ENCODE results near the gene KIAA1549. TPM values are rescaled to one million over a fixed set of nuclear protein-coding genes. Genes with fewer than 3 reads are reported as not detected.

KIAA1549 gene
- total RNA-seq, 1 donor from 2014 or later = 0.45 TPM

DNA sequence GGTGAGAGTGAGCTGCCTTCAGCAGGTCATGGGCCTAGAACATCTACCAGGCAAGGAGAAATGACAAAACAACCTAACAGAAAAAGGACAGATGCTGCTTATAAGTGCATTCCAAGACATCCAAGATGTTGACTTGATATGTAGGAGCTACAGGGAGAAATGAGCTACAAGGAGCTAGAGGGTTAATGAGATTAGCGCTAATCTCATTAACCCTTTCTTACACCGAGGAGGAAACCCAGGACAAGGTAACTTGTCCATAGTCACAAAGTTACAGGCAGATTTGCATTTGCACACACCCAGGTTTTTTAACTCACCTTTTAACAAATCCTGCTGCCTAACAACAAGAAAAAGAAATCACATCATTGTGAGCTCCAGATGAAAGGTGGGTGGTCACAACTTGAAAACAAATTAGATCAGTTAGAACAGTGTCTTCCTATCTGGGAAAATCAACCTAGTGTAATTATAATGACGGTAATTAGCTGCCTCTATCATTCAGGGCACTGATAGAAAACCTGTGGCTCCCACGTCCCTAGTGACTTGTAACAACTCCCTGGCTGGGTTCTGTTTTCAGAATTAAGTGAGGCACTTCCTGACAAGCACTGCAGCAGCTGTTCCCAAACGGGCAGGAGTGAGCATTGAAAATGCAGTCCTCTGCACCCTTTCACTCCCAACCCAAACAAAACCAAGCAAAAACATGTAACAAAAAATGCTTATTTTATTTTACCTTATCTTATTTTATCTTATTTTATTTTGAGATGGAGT lies 5.7 kb downstream of the KIAA1549 start:
- intact Hi-C loops (cut with micrococcal nuclease) = no loop called here

DNA sequence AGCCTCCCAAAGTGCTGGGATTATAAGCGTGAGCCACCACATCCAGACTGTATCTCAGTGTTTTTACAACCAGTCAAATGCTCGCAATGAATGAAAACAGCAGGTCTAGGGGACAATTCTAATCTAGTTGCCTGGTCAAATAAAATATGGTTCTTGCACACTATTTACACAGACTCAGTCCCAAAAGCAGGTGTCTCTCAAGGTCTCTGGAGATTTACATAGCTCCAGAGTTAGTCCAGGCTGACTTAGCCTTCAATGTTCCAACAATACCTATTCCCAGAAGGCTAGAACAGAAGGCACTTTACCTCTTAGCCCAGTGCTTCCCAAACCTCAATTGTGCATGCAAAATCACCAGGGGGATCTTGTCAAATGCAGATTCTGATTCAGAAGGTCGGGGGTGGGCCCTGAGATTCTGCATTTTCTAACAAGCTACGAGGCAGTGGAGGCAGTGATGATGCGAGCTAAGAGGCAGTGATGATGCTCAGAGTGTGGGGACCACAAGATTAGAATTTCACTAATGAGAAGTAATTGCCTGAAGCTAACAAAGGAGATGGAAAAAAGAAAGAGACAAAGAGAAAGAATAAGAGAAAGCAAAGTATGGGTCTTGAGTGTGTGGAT lies 6.4 kb downstream of the KIAA1549 start:
- intact Hi-C loops (cut with micrococcal nuclease) = no loop called here

DNA sequence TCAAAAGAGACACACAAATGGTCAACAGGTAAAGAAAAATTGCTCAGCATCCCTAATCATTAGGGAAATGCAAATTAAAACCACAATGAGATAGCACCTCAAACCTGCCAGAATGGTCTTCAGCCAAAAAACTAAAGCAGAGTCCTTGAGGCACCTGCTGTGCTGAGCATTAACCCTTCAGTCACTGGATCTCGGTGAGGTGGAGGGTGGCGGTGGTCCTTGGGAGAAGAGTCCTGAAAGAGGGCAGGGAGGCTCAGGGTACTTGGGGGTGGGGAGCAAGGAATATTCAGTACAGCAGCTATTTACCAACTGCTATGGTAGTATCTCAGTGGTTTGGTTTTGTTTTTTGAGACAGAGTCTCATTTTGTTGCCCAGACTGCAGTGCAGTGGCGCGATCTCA lies 7.1 kb downstream of the KIAA1549 start:
- intact Hi-C loops (cut with micrococcal nuclease) = no loop called here

DNA sequence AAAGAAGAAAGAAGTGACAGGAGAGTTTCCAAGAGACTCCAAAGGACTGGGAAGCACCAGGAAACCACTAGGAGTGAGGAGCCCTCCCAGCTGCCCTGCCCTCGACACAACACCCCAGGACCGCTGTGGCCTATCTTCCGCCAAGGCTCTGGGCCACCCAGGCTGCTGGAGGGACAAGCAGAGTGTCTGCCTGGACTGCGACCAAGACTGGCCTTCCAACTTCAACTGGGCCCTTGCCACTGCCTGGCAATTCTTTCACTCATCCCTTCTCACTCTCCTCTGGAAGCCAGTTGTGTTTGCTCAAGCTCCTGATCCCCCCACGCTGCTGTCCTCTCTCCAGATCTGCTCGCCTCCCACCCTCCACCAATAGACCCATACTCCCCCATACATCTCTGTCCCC lies 10.2 kb downstream of the KIAA1549 start:
- intact Hi-C loops (cut with micrococcal nuclease) = no loop called here

DNA sequence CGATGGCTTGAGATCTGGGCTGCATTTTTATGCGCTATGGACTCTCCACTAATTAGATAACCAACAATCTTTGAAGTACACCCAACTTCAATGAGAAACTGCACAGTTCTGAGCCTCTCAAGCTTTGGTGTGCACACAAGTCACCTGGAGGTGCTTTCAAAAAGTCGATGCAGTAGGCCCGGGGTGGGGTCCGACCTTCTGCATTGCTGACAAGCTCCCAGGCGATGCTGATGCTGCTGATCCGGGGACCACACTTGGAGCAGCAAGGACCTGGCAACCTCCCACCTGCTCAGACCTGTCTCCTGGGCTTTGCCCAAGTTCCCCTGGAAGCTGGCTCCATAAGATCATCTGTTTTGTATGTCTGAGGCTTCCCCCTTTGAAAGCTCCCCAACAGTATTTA lies 10.7 kb downstream of the KIAA1549 start:
- intact Hi-C loops (cut with micrococcal nuclease) = no loop called here

DNA sequence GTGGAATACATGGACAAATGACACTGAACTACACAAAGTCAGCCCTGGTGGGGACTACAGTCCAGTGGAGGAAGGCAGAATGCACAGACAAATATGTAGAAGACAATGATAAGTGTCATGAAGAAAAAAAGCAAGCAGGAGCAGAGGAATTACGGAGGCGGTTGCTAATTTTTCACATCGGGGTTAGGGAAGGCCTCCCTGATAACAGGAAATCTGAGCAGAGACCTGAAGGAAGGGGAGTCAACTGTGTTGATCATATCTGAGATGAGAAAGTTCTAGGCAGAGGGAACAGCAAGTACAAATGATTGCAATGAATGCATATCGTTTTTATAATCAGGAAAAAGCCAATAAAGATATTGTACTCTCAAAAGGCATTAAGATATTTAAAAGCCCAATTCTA lies 14.0 kb downstream of the KIAA1549 start:
- intact Hi-C loops (cut with micrococcal nuclease) = no loop called here

DNA sequence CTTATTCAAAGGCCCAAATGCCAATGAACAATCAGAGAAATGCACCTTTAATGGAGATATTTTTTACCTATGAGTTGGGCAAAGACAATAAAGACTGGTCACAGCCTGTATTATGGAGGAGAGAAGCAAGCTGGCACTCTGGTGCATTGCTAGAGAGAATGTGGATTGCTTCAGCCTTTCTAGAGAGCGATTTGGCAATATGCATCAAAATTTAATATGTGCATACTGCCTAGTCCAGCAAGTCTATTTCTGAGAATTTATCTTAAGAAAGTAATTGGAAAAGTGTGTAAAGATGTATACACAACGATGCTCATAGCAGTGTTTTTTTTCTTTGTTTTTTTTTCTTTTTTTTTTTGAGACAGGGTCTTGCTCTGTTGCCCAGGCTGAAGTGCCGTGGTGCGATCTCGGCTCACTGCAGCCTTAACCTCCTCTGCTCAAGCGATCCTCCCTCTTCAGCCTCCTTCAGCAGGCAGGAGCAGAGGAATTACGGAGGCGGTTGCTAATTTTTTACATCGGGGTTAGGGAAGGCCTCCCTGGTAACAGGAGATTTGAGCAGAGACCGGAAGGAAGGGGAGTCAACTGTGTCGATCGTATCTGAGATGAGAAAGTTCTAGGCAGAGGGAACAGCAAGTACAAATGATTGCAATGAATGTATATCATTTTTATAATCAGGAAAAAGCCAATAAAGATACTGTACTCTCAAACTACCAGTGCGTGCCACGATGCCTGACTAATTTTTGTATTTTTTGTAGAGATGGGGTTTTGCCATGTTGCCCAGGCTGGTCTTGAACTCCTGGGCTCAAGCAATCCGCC lies 16.4 kb downstream of the KIAA1549 start:
- intact Hi-C loops (cut with micrococcal nuclease) = no loop called here

DNA sequence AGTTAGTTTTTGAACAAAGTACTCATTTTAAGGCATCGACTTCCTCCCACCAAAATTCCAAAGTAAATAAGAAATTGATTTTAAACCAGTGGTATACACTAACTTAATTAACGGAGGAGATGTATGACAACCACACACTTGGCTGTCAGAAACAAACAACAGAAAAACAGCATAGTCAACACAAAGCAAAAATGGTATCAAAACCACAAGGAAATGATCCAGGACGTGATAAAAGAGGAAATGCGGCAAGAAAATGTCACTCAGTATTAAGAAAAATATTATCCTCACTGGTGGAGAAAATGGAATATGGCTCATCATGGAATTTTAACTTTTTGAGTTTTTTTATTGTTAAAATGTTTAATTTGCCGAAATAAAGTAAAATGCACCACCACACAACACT lies 17.5 kb downstream of the KIAA1549 start:
- intact Hi-C loops (cut with micrococcal nuclease) = no loop called here

DNA sequence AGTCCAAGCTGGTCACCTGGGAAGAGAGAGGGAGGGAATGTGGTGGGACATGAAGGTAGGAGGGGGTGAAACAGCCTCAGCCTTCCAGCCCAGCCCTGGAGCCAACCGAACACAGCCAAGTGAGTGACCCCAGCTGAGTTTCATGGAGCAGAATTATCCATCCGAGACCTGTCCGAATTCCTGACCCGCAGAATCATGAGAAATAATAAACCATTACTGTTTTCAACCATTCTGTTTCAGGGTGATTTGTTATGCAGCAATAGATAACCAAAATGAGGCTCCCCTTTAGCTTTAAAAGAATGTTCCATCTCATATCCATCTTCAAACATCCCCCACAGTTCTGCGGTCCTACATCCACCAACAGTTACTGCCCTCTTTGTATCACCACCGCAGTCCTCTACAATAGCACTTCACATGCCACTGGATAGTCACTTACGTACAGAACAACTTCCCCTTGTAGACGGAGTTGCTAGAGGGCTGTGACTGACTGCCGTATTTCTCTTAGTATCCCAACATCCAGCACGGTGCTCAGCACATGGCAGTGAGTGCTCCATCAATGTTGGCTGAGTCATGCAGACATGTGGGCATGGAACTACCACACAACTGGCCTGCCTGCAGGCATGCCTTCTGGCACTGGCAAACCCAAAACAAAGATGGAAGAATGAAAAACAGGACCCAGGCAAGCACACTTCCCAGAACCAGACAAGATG lies 18.5 kb downstream of the KIAA1549 start:
- intact Hi-C loops (cut with micrococcal nuclease) = no loop called here

DNA sequence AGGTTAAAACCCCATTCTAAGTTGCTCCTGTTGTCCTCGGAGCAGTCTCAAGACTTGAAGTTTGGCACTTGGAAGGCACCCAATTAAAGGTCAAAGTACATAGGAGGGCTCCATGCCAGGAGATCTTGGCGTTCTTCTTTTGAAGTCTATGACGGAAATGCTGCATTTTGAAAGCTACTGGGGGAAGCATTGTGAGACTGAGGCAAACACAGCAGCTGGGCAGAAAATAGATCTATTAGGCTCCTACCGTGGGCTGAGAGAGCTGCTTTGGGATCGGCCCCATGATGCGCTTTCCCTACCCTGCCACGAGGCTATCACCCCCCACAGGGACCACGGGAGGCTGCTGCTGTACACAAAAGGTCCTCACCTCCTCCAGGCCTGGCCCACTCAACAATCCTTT lies 20.0 kb downstream of the KIAA1549 start:
- intact Hi-C loops (cut with micrococcal nuclease) = no loop called here

DNA sequence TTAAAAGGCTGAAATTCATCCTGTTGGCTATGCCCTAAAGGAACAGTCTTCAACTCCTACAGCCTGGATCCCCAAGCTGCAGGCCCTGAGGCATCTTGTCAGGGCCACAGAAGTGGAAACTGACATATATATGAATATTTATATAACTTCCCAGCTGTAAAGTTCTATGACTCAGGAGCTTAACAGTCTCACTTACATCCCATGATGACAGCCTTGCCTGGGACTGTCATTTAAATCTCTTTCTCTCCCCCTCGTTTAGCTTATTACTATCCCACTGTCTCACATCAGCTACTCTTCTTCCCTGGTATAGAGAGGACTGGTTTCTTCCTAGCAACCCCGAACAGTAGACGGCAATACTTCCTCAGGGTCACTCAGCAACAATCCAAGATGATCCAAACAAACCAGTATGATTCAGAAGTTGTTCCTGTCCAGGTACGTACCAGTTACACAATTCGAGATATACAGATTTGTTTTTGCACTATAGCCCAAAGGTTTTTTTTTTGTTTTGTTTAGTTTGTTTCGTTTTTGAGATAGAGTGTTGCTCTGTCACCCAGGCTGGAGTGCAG lies 22.7 kb downstream of the KIAA1549 start:
- intact Hi-C loops (cut with micrococcal nuclease) = no loop called here

DNA sequence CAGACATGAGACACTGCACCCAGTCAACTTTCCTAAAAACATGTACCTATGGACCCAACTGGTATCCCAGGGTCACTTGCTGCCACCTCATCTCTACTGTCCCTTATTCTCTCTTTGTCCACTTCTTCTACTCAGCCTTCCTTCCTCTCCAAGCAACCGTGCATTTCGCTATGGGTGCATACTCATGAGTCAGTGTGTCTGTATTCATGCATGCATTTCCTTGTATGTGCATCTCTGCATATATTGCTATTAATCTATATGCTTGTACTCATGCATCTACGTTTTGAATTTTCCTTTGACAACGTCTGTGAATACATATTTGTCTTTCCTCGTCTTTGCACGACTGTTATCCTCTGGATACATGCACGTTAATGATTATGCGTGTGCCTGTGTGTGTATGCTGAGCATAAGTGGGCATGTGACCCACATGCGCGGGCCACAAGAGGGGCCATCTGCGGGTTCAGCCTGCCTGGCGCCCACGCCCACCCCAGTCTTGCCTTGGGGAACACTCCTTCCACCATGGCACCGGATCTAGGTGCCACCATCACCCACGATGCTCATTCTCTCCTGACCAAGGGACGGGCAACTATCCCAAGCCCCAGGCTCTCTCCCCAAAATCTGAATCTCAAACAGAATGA lies 23.3 kb downstream of the KIAA1549 start:
- intact Hi-C loops (cut with micrococcal nuclease) = no loop called here

DNA sequence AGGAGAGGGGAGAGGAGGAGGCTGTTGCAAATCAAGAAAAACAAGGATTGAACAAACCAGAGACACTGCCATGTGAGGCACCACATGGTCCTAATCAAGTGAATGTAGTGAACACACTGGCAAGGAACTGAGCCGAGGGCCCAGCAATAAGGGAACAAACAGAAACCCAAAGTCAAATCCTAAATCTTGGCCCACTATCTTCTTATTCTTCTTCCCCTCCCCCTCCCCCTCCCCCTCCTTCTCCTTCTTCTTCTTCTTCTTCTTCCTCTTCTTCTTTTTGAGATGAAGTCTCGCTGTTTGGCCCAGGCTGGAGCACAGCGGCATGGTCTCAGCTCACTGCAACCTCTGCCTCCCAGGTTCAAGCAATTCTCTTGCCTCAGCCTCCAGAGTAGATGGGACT lies 24.0 kb downstream of the KIAA1549 start:
- intact Hi-C loops (cut with micrococcal nuclease) = no loop called here

DNA sequence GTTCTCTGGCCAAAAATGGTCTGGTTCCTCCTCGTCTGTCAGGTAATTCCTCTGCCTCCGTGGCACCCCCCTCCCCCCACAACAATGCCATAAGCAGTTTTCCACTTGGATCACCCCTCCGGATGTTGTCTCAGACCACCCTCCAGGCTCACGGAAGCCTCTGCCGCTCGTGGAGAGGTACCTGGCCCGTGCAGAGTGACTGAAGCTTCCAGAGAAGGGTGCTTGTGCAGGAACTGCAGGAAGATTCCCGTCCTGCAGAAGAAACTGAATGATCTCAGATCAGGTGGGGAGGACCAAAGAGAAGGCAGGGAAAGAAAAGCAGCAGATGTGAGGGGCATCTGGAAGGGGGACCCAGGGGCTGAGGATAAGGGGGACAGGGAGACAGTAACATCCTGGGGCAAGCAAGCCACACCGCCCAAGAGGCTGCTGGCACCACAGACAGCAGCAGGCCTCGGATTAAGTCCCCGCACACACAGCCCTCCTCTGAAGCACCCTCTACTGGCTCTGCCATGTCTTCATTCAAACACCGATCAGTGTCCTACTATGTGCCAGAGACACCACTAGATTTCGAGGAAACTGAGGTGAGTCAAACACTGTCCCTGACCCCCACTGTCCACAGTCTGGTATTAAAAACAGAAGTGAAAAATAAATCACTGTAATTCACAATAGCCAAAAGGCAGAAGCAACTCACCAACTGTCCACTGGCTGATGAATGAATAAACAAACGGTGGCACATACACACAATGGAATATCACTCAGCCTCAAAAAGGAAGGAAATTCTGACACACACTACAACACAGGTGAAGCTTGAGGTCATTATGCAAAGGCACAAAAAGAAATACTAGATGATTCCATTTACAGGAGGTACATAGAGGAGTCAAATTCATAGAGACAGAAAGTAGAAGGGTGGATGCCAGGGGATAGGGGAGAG lies 26.4 kb downstream of the KIAA1549 start:
- intact Hi-C loops (cut with micrococcal nuclease) = no loop called here

DNA sequence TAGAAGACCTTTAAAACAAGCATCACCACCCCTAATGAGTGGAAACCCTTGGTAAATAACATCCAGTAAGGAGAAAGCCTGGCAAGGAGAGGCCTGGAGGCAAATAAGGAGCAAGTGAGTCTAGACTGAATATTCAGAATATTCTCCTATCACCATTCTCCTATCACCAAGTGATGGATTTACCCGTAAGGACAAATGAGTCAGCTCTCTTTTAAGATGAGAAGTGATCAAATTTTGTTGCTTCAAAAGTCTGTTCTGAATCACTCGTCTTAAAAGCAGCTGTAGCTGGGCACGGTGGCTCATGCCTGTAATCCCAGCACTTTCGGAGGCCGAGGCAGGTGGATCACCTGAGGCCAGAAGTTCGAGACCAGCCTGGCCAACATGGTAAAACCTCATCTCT lies 28.4 kb downstream of the KIAA1549 start:
- intact Hi-C loops (cut with micrococcal nuclease) = no loop called here

DNA sequence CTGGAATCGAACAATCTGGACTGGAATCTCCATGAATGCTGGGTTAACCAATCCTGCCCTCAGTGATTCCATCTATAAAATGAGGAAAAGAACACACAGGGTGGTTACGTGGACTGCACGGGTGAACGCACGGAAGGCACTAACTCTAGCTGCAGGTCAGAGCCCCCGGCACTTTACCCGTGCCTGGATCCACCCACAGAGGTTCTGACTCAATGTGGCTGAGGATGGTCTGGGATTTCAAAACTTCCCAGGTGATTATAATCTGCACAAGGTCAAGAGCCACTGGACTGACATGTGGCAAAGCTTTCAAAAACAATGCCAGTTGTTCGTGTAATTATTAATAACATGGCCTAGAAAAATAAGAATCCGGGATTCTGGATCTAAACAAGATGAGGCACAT lies 29.2 kb downstream of the KIAA1549 start:
- intact Hi-C loops (cut with micrococcal nuclease) = no loop called here

DNA sequence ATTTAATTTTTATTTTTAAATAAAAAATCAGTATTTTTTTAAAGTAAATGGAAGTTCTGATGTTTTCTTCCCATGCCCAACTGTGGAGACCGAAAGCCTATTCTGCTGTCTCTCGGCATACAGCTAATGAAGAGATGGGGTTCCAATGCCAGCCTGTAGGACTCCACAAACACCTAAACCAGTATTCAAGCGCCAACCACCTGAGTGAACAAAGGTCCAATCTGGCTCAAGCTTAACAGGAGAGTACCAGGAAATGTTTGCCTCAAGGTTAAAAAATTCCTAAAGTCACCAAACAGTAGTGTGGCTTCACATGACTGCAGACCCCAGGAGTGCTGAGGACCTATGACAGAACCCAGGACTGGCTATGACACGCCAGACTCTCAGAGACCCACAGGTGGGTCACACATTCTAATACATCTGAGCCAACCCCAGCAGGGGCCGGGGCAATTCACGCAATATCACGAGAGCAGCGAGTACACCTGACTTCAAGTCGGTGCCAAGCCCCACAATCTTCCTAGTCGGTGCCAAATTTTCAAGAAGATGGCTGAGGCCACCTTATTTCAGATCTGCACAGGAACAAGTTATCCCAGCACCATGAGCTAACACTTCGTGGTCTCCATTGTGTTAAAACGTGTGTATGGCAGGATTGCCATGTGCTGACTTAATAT lies 31.6 kb downstream of the KIAA1549 start:
- intact Hi-C loops (cut with micrococcal nuclease) = no loop called here

DNA sequence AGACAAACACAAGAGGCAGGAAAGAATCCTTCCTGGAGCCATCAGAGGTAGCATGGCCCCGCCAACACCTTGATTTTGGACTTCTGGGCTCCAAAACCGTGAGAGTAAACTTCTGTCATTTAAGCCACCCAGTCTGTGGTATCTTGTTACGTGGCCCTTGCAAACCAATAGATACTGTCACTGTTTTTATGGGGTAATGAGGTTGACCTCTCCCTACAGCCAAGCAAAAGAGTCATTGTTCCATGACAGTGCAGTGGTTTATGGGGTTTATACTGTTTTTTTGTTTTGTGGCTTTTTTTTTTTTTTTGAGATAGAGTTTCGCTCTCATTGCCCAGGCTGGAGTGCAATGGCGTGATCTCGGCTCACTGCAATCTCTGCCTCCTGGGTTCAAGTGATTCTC lies 32.8 kb downstream of the KIAA1549 start:
- intact Hi-C loops (cut with micrococcal nuclease) = no loop called here

DNA sequence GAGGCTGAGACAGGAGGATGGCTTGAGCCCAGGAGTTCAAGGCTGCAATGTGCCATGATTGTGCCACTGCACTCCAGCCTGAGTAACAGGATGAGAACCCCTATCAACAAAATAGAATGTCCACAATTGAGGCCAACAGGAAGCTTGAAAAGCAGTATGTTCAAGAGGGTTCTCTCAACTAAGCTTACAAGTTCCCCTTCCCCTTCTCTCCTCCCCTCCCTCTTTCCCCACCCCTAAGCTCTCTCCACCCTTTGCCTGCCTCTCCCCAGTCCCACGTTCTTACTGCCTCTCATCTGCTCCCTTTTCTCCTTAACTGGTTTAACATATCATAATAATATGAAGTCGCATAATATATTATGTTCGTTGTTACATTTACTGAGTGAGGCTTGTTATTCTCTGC lies 35.4 kb downstream of the KIAA1549 start:
- intact Hi-C loops (cut with micrococcal nuclease) = no loop called here
